Progenitor cell of endocrine pancreas (in vitro differentiated cells): Measurements from ENCODE around the gene PITPNM2. TPM values are rescaled to one million over a fixed set of nuclear protein-coding genes. Genes with fewer than 3 reads are reported as not detected.

Experiments used
- DNase-seq: peaks from one replicate; pipeline ENCODE4 v3.0.0; 2021; ENCODE audit warnings: low spot score; ENCODE audit not compliant: unreplicated experiment
- H3K27ac Mint-ChIP-seq: 2 replicates; pipeline ENCODE4 v1.8.0; 2021; ENCODE audit warnings: mild to moderate bottlenecking, moderate library complexity, mixed read lengths
- H3K27me3 Mint-ChIP-seq: 2 replicates; pipeline ENCODE4 v1.8.0; 2021; ENCODE audit warnings: mixed read lengths
- H3K36me3 Mint-ChIP-seq: 2 replicates; pipeline ENCODE4 v1.8.0; 2022; ENCODE audit warnings: mixed read lengths; ENCODE audit not compliant: insufficient read depth
- H3K4me1 Mint-ChIP-seq: 2 replicates; pipeline ENCODE4 v1.8.0; 2021; ENCODE audit warnings: low read depth, mixed read lengths
- H3K4me3 Mint-ChIP-seq: 2 replicates; pipeline ENCODE4 v1.8.0; 2021; ENCODE audit warnings: low read depth, mild to moderate bottlenecking, moderate library complexity, mixed read lengths
- H3K9me3 Mint-ChIP-seq: 2 replicates; pipeline ENCODE4 v1.8.0; 2021; ENCODE audit warnings: low read depth, mixed read lengths
- total RNA-seq: library from RNA; stranded (reverse); gene quantifications from 2 replicates; pipeline ENCODE4 v1.2.1, GENCODE V29; 2021
- TF ChIP-seq, protein P1 (sequence below): fragments of 200-600 bp; sonication (generic); IDR thresholded peaks from one replicate; pipeline ENCODE4 v1.5.0; 2021; ENCODE audit warnings: antibody characterized with exemption, mild to moderate bottlenecking; ENCODE audit not compliant: unreplicated experiment

Gene PITPNM2
- total RNA-seq, 1 donor from 2014 or later = 2.1 TPM

DNA sequence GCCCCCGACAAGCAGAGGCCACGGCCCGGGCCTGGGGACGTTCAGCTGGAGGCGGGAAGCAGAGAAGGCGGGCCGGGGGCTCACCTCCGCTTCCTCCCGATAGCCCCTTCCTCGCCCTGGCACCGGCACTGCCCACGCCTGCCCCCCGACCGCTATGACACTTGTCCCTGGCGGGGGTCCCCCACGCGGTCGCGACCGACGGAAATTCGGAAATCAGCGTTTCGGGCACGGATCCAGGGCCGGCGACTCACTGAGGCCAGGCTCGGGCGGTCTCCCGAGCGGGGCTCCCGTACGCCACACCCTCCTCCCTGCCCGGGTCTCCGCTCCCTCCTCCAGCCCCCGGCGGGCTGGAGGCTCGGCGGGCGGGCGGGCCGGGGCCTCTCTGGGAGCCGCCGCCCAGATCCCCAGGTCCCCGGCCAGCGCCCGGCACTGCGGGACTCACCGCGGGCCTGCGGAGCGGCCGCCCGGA, 581 bp downstream of the PITPNM2 start:
- Mint-ChIP-seq H3K9me3 (no peaks in the 10 kb centered on the region), H3K36me3 (no peaks in the 10 kb centered on the region), H3K4me1 (peaks cover 8% of the 10 kb centered on the region), H3K4me3 (peak overlapping the region; percentile 77), H3K27ac (no peak overlapping the region), H3K27me3 (peaks cover 55% of the 10 kb centered on the region)
- DNase-seq = peak; percentile 19
- TF ChIP-seq, protein P1, sequence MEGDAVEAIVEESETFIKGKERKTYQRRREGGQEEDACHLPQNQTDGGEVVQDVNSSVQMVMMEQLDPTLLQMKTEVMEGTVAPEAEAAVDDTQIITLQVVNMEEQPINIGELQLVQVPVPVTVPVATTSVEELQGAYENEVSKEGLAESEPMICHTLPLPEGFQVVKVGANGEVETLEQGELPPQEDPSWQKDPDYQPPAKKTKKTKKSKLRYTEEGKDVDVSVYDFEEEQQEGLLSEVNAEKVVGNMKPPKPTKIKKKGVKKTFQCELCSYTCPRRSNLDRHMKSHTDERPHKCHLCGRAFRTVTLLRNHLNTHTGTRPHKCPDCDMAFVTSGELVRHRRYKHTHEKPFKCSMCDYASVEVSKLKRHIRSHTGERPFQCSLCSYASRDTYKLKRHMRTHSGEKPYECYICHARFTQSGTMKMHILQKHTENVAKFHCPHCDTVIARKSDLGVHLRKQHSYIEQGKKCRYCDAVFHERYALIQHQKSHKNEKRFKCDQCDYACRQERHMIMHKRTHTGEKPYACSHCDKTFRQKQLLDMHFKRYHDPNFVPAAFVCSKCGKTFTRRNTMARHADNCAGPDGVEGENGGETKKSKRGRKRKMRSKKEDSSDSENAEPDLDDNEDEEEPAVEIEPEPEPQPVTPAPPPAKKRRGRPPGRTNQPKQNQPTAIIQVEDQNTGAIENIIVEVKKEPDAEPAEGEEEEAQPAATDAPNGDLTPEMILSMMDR = no peak

DNA sequence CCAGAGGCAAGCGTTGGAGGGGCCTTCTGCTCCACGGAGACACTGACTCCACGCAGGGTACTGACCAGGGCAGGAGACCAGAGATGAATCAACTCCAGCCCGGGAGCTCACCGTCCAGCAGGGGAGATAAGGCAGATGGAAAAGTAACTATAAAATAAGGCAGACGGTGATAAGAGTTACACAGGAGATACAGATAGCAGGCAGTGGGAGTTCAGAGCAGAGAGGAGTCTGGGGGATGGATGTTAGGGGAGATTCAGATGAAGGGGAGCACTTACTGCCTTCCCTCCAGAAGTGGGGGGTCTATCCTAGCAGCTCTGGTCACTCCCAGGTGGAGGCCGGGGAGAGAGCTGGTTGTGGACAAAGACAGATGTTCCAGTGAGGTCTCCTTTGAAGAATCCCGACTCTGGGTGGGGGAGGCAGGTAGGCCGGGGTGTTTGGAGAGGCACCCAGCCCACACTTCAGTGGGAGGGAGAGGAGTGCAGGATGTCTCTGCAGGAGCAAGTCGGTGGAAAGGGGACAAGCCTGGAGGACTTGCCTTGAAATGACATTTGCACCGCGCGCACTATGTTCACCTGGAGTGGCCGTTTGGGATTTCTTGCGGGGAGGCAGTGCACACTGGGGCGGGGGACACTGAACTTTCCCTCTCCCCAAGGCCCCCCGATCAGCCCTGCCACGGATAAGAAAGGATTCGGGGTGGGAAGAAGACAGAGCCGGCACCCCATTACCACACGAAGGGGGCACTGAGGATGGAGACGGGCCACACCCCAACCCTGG, 1.2 kb downstream of the PITPNM2 start:
- Mint-ChIP-seq H3K9me3 (no peaks in the 10 kb centered on the region), H3K27me3 (peaks cover 57% of the 10 kb centered on the region), H3K27ac (peak overlapping the region; percentile 33), H3K36me3 (no peaks in the 10 kb centered on the region), H3K4me3 (peak overlapping the region; percentile 77), H3K4me1 (peaks cover 8% of the 10 kb centered on the region)
- TF ChIP-seq, protein P1 = no peak
- no peak for DNase-seq

DNA sequence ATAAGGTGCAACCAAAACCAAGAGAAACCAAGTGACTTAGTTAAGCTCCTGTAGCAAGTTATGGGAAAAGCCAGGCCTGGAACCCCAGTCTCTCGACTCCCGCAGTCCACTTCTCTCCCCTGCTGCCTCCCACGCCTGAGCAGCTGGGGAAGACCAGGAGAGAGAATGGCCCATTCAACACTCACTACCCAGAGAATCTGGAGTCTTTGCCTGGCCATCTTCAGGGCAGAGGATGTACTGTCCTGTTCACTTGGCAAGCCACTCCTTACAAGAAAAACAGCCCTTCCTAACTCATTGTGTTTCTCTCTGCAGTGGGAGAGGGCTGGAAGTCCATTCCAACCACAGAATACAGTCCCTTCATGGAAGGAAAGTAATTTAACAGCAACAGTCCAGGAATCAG, 1.8 kb downstream of the PITPNM2 start:
- peaks cover 8% of the 10 kb centered on the region for H3K4me1 Mint-ChIP-seq
- H3K36me3 Mint-ChIP-seq = no peaks in the 10 kb centered on the region
- DNase-seq = no peak
- H3K27me3 Mint-ChIP-seq = peaks cover 59% of the 10 kb centered on the region
- H3K9me3 Mint-ChIP-seq = no peaks in the 10 kb centered on the region
- TF ChIP-seq, protein P1 = no peak
- no peak overlapping the region for H3K27ac Mint-ChIP-seq
- H3K4me3 Mint-ChIP-seq = peak overlapping the region; percentile 77

DNA sequence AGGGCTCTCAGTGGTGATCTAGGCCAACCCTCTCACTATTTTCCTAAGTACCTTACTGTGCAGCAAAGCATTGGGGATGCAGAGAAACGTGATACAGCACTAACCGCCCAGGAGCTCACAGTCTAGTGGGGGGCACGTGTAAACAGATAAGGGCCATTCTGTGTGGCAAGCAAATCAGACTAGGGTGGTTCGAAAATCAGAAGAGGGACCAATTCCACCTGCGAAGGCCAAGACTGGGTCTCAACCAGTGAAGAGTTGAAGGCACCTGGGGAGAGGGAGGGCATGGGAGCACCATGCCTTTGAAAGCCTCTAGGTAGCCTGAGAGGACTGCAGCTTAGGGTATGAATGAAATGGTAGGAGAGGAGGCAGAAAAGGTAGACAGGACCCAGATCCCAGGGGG, 2.2 kb downstream of the PITPNM2 start:
- Mint-ChIP-seq H3K9me3 (no peaks in the 10 kb centered on the region), H3K4me1 (peaks cover 8% of the 10 kb centered on the region), H3K27me3 (peaks cover 62% of the 10 kb centered on the region), H3K4me3 (peak overlapping the region; percentile 36), H3K36me3 (no peaks in the 10 kb centered on the region), H3K27ac (no peak overlapping the region)
- TF ChIP-seq, protein P1 = no peak
- no peak for DNase-seq

DNA sequence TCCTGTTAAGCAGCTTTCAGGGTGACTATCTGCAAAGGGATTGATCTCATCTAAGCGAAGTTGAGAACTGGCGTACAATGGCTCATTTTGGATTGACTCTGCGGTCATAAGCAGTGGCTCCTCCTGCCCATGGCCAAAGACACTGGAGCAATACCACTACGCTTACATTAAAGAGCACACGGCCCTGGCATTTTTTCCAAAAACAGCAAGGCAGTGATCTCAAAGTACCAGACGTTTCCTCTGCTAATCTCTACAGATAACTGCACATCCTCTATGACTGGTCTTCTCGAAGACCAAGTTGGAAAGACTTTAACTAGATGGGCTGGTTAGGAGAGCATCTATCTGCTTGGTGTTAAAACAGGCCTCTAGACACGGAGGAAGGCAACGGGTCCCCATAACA, 2.7 kb downstream of the PITPNM2 start:
- Mint-ChIP-seq H3K4me1 (peaks cover 8% of the 10 kb centered on the region), H3K4me3 (peak overlapping the region; percentile 36), H3K9me3 (no peaks in the 10 kb centered on the region), H3K27me3 (peaks cover 62% of the 10 kb centered on the region), H3K36me3 (no peaks in the 10 kb centered on the region), H3K27ac (no peak overlapping the region)
- no peak for DNase-seq
- TF ChIP-seq, protein P1 = no peak
